ENCODE results near the gene EPHA10. TPM values are rescaled to one million over a fixed set of nuclear protein-coding genes. Genes with fewer than 3 reads are reported as not detected.

EPHA10 gene
- total RNA-seq, 1 experiment from 2014 or later, result 1.3 TPM

- ChIA-PET POLR2A (no interaction called here), CTCF (interaction anchor here (1.1 kb wide), 1 partner anchor 62 kb away, joined by 3 read pairs; the partner anchor contains the start of gene MTF1)
- no peak for TF ChIP-seq GRHL2 (CRISPR knock-in tag; IDR thresholded peaks at IDR 0.05; ENCODE audit: insufficient replicate concordance, severe bottlenecking)
- ATAC-seq, result no peak
- Mint-ChIP-seq H3K4me1 (peaks cover 12% of the 10 kb centered on the region), H3K27me3 (ENCODE audit: low read depth) (peaks cover 23% of the 10 kb centered on the region), H3K27ac (no peak overlapping the region), H3K4me3 (no peak overlapping the region), H3K36me3 (peaks cover 19% of the 10 kb centered on the region), H3K9me3 (no peaks in the 10 kb centered on the region)
- no peak for DNase-seq (ENCODE audit: low spot score)
These were observed 32.9 kb upstream of the EPHA10 start for GRCh38 chr1:37797750-37798345.

- H3K27ac Mint-ChIP-seq, result no peak overlapping the region
- DNase-seq (ENCODE audit: low spot score), result peak; percentile 85
- ChIA-PET POLR2A (interaction anchor here (2.3 kb wide), 1 partner anchor 13 kb away, joined by 16 read pairs; the partner anchor contains the start of genes C1orf122 and YRDC), CTCF (interaction anchor here (0.6 to 2.0 kb wide), 5 partner anchors 12 to 172 kb away, joined by 3 to 10 read pairs (median 6); partner anchors contain the start of genes C1orf122, EPHA10, MTF1 and YRDC)
- ATAC-seq, result peak; percentile 60
- peaks cover 6% of the 10 kb centered on the region; the same call in 1 of the 2 replicates for H3K36me3 Mint-ChIP-seq
- no peaks in the 10 kb centered on the region for H3K9me3 Mint-ChIP-seq
- H3K4me3 Mint-ChIP-seq, result peak overlapping the region; percentile 69
- peaks cover 12% of the 10 kb centered on the region for H3K4me1 Mint-ChIP-seq
- H3K27me3 Mint-ChIP-seq (ENCODE audit: low read depth), result peaks cover 46% of the 10 kb centered on the region
- peak; percentile 65; the same call in 1 of the 2 replicates for TF ChIP-seq HMGXB4 (CRISPR knock-in tag; IDR thresholded peaks at IDR 0.05)
- TF ChIP-seq USF2 (CRISPR knock-in tag; IDR thresholded peaks at IDR 0.05), result no peak; the same call in 1 of the 2 replicates
- peak; percentile 97 for TF ChIP-seq SMAD3 (CRISPR knock-in tag; IDR thresholded peaks at IDR 0.05; ENCODE audit: borderline replicate concordance)
- TF ChIP-seq USF1 (CRISPR knock-in tag; IDR thresholded peaks at IDR 0.05), result peak; percentile 78; the same call in 1 of the 2 replicates
- TF ChIP-seq ZNF232 (CRISPR knock-in tag; IDR thresholded peaks at IDR 0.05), result peak; percentile 97
- peak; percentile 57; the same call in 1 of the 2 replicates for TF ChIP-seq NR1H2 (CRISPR knock-in tag; IDR thresholded peaks at IDR 0.05)
- no peak for TF ChIP-seq ZNF671 (CRISPR knock-in tag; IDR thresholded peaks at IDR 0.05)
- peak; percentile 53 for TF ChIP-seq NFYB (CRISPR knock-in tag; conservative IDR thresholded peaks at IDR 0.05; ENCODE audit: low read depth)
- 0 out of 2 replicates have a peak, but pooled peaks have one; percentile 80 for TF ChIP-seq ZNF512 (CRISPR knock-in tag; IDR thresholded peaks at IDR 0.05; ENCODE audit: borderline replicate concordance)
- no peak for TF ChIP-seq ATF6 (CRISPR knock-in tag; IDR thresholded peaks at IDR 0.05)
- TF ChIP-seq CREM (CRISPR knock-in tag; IDR thresholded peaks at IDR 0.05), result peak; percentile 79; the same call in 1 of the 2 replicates
- TF ChIP-seq ZNF263 (CRISPR knock-in tag; IDR thresholded peaks at IDR 0.05; ENCODE audit: low read depth), result 0 out of 2 replicates have a peak, but pooled peaks have one; percentile 27
- peak; percentile 89; the same call in 1 of the 2 replicates for TF ChIP-seq TCF7 (CRISPR knock-in tag; IDR thresholded peaks at IDR 0.05; ENCODE audit: low read depth)
- TF ChIP-seq MYBL2 (CRISPR knock-in tag; IDR thresholded peaks at IDR 0.05), result peak; percentile 94
- TF ChIP-seq ETV6 (CRISPR knock-in tag; IDR thresholded peaks at IDR 0.05), result peak; percentile 92
- TF ChIP-seq GTF2I (CRISPR knock-in tag; conservative IDR thresholded peaks at IDR 0.05), result no peak
- peak; percentile 95 for TF ChIP-seq SMAD4 (CRISPR knock-in tag; IDR thresholded peaks at IDR 0.05)
- peak; percentile 68; the same call in 1 of the 2 replicates for TF ChIP-seq IRF1 (CRISPR knock-in tag; IDR thresholded peaks at IDR 0.05)
- TF ChIP-seq CREB1 (CRISPR knock-in tag; IDR thresholded peaks at IDR 0.05), result peak; percentile 93; the same call in 1 of the 2 replicates
- TF ChIP-seq ATF3 (CRISPR knock-in tag; conservative IDR thresholded peaks at IDR 0.05), result no peak
- TF ChIP-seq JUN (CRISPR knock-in tag; IDR thresholded peaks at IDR 0.05), result peak; percentile 96
- TF ChIP-seq ZNF416 (CRISPR knock-in tag; IDR thresholded peaks at IDR 0.05), result no peak
These were observed 30.6 kb upstream of the EPHA10 start for GRCh38 chr1:37795340-37796125.

Measured in WTC11 (cell line).